SK-N-SH (cell line): ENCODE results near the gene SOX8. TPM values are rescaled to one million over a fixed set of nuclear protein-coding genes. Genes with fewer than 3 reads are reported as not detected.

Source experiments
- CTCF ChIA-PET: fragments of 300-600, 350-600 bp; formaldehyde crosslinking; extraction: SDS; loops from one replicate; lab custom pipeline; 2021; lab: Yijun Ruan, JAX
- POLR2A ChIA-PET: fragments of 350-600 bp; sonication (Branson Sonifier 250); formaldehyde crosslinking; extraction: SDS; loops from one replicate; lab custom pipeline; 2020; ENCODE audit warnings: antibody characterized with exemption, inconsistent platforms; lab: Yijun Ruan, JAX
- DNase-seq: peaks from one replicate; pipeline ENCODE4 v3.0.0; 2012
- H2AFZ ChIP-seq: fragments of 200-600 bp; sonication (generic); 2 replicates; pipeline ENCODE4 v1.8.1; 2016; ENCODE audit warnings: antibody characterized with exemption, mild to moderate bottlenecking, low read depth
- H3F3A ChIP-seq: fragments of 200-600 bp; sonication (generic); replicated peaks from 2 replicates; pipeline ENCODE3; 2016; ENCODE audit warnings: antibody characterized with exemption, mild to moderate bottlenecking; ENCODE audit not compliant: insufficient read depth
- H3K27ac ChIP-seq, 2 experiments: fragments of 200-500 bp in 1 of 2; fragments of 200-600 bp in 1 of 2; sonication (Bioruptor generic) in 1 of 2; sonication (generic), shearing (Covaris generic) in 1 of 2; 2 replicates each; pipeline versions ENCODE4 v1.5.1 to v1.6.1; 2014 to 2016; ENCODE audit warnings: low read depth in 2 of 2, inconsistent platforms in 1 of 2, low read length in 1 of 2, mild to moderate bottlenecking in 1 of 2, mixed read lengths in 1 of 2
- H3K27me3 ChIP-seq: fragments of 200-600 bp; sonication (generic), shearing (Covaris generic); 2 replicates; pipeline ENCODE4 v1.6.1; 2016; ENCODE audit warnings: mixed run types; ENCODE audit not compliant: insufficient read depth
- H3K36me3 ChIP-seq, 2 experiments: fragments of 200-500 bp in 1 of 2; fragments of 200-600 bp in 1 of 2; sonication (Bioruptor generic) in 1 of 2; sonication (generic) in 1 of 2; replicated peaks in 1 of 2; 2 replicates each; pipeline versions ENCODE3 to v1.5.1; 2014 to 2016; ENCODE audit warnings: low read length in 1 of 2, mild to moderate bottlenecking in 1 of 2; ENCODE audit not compliant: insufficient read depth in 2 of 2, control insufficient read depth in 1 of 2
- H3K4me1 ChIP-seq, 2 experiments: fragments of 200-500 bp in 1 of 2; fragments of 200-600 bp in 1 of 2; sonication (Bioruptor generic) in 1 of 2; sonication (generic), shearing (Covaris generic) in 1 of 2; 2 replicates each; pipeline versions ENCODE4 v1.5.1 to v1.6.1; 2014 to 2016; ENCODE audit warnings: low read depth in 1 of 2, low read length in 1 of 2, mixed run types in 1 of 2; ENCODE audit not compliant: insufficient read depth in 2 of 2, control insufficient read depth in 1 of 2
- H3K4me2 ChIP-seq: fragments of 200-600 bp; sonication (generic), shearing (Covaris generic); 2 replicates; pipeline ENCODE4 v1.6.1; 2017; ENCODE audit warnings: mixed run types
- H3K4me3 ChIP-seq, 2 experiments: fragments of 200-500 bp in 1 of 2; fragments of 200-600 bp in 1 of 2; sonication (Bioruptor generic) in 1 of 2; sonication (generic), shearing (Covaris generic) in 1 of 2; 2 replicates each; pipeline versions ENCODE4 v1.5.1 to v1.8.1; 2014 to 2016; ENCODE audit warnings: low read depth in 2 of 2, inconsistent platforms in 1 of 2, low read length in 1 of 2, mild to moderate bottlenecking in 1 of 2, mixed read lengths in 1 of 2, moderate library complexity in 1 of 2
- H3K79me2 ChIP-seq: fragments of 200-600 bp; sonication (generic); 2 replicates; pipeline ENCODE4 v1.8.1; 2017; ENCODE audit warnings: mild to moderate bottlenecking; ENCODE audit not compliant: insufficient read depth
- H3K9ac ChIP-seq: fragments of 200-600 bp; sonication (generic); 2 replicates; pipeline ENCODE4 v1.6.1; 2017; ENCODE audit warnings: mixed run types
- H3K9me2 ChIP-seq: fragments of 200-600 bp; sonication (generic); 2 replicates; pipeline ENCODE4 v1.6.1; 2017; ENCODE audit warnings: mixed run types
- H3K9me3 ChIP-seq: fragments of 200-600 bp; sonication (generic); 2 replicates; pipeline ENCODE4 v1.6.1; 2017; ENCODE audit warnings: mixed run types, mild to moderate bottlenecking, moderate library complexity
- H4K20me1 ChIP-seq: fragments of 200-600 bp; sonication (generic); 2 replicates; pipeline ENCODE4 v1.6.1; 2017; ENCODE audit warnings: mild to moderate bottlenecking, mixed run types; ENCODE audit not compliant: insufficient read depth
- CTCF ChIP-seq: fragments of 200-600 bp; sonication (generic); IDR thresholded peaks from 2 replicates; pipeline ENCODE4 v1.6.1; 2017; ENCODE audit warnings: antibody characterized with exemption, mild to moderate bottlenecking, moderate library complexity
- EZH2phosphoT487 ChIP-seq: fragments of 200-600 bp; sonication (generic); IDR thresholded peaks from 2 replicates; pipeline ENCODE4 v1.6.1; 2017; ENCODE audit warnings: low read depth, mixed run types, mild to moderate bottlenecking, antibody characterized with exemption, moderate library complexity, borderline replicate concordance
- FOXJ3 ChIP-seq: sonication (generic); formaldehyde crosslinking; IDR thresholded peaks from 2 replicates; pipeline ENCODE4 v1.5.1; 2020; ENCODE audit warnings: mild to moderate bottlenecking, missing genetic modification reagents
- IRF3 ChIP-seq: fragments of 150-350 bp; IDR thresholded peaks from 2 replicates; pipeline ENCODE4 v1.6.1; 2016; ENCODE audit warnings: mild to moderate bottlenecking, low read depth, low read length
- JUND ChIP-seq: IDR thresholded peaks from 2 replicates; pipeline ENCODE4 v1.4.0; 2012
- NFIC ChIP-seq: IDR thresholded peaks from 2 replicates; pipeline ENCODE4 v1.4.0; 2012; ENCODE audit warnings: borderline replicate concordance
- POLR2AphosphoS5 ChIP-seq: IDR thresholded peaks from 2 replicates; pipeline ENCODE4 v1.6.1; 2012; ENCODE audit warnings: low read depth, low read length
- SMC3 ChIP-seq: IDR thresholded peaks from 2 replicates; pipeline ENCODE4 v1.6.1; 2012; ENCODE audit warnings: low read depth, low read length, improper control_type of control experiment
- TAF1 ChIP-seq: IDR thresholded peaks from 2 replicates; pipeline ENCODE4 v1.6.1; 2012; ENCODE audit warnings: low read depth, mild to moderate bottlenecking, low read length, moderate library complexity, borderline replicate concordance
- TEAD4 ChIP-seq: IDR thresholded peaks from 2 replicates; pipeline ENCODE4 v1.4.0; 2012; ENCODE audit warnings: mild to moderate bottlenecking, borderline replicate concordance; ENCODE audit not compliant: insufficient read depth
- WGBS: methylation state at CpG from one replicate; pipeline ENCODE4 v1.1.6; 2017; ENCODE audit warnings: low lambda C conversion rate; 5-methylcytosine and 5-hydroxymethylcytosine counted together
- polyA plus RNA-seq, 3 experiments: library from polyadenylated mRNA; depleted of rRNA; stranded (reverse); fragments of >200 nt; gene quantifications; 2 replicates each; pipeline ENCODE4 v1.2.3, GENCODE V29; 2012

The SOX8 gene
- polyA plus RNA-seq, 1 of the 3 experiments (the other 2 are of a cell fraction), result not detected

GRCh38 chr16:986411-986810 lies 4.8 kb downstream of the SOX8 start:
- no peak for DNase-seq
- no peaks in the 10 kb centered on the region for H3K9me2 ChIP-seq
- H3K36me3 ChIP-seq, result no peaks in the 10 kb centered on the region
- H3K79me2 ChIP-seq, result no peaks in the 10 kb centered on the region
- H3K4me1 ChIP-seq, result no peaks in the 10 kb centered on the region
- CTCF ChIA-PET, result interaction anchor here (0.6 to 1.8 kb wide), 5 partner anchors 11 to 95 kb away, joined by 3 to 6 read pairs (median 4); no protein-coding TSS in a partner anchor
- POLR2A ChIA-PET, result no interaction called here
- no peak overlapping the region for H3K4me2 ChIP-seq
- 30% methylated on average over 7 of the region's 8 CpGs for WGBS
- H3K27ac ChIP-seq, result no peak overlapping the region
- H3F3A ChIP-seq, result peaks cover 3% of the 10 kb centered on the region
- H3K27me3 ChIP-seq, result peaks cover 92% of the 10 kb centered on the region
- no peaks in the 10 kb centered on the region for H3K9me3 ChIP-seq
- no peak overlapping the region for H3K4me3 ChIP-seq
- TF ChIP-seq JUND (no peak), FOXJ3 (CRISPR knock-in tag) (no peak), TAF1 (no peak), CTCF (no peak), TEAD4 (no peak), EZH2phosphoT487 (no peak), IRF3 (no peak), SMC3 (no peak)
- H3K9ac ChIP-seq, result no peak overlapping the region
- H4K20me1 ChIP-seq, result peaks cover 13% of the 10 kb centered on the region; the same call in 1 of the 2 replicates
- no peak overlapping the region for H2AFZ ChIP-seq

DNA sequence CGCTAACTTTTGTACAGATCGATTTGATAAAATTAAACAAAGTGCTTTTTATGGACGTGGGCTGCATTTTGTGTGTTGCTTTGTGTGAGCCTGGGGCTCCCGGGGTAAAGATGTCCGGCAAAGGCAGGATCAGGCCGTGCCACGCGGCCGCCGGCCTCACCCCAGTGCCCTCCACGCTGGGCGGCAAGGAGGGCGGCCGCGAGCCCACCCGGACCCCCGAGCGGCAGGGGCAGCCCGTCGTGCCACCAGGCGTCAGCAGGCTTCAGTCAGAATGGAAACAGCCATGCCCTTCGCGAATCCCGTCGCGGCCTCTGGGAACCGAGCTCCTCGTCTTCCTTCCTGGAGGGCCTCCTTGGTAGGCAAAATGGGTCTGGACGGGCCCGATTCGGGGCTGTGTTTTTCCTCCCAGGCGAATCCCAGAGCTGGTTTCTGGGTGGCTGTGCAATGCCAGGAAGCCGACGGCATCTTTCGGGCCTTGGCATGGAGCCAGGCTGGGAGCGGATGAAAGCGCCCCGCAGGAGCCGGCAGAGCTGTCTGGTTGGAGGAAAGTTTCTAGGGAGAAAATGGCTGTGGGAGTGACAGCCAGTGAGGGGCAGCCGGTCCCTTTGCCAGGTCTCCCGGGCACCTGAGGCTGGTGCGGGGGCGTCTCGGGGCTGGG lies 5.5 kb downstream of the SOX8 start:
- Histone ChIP-seq H3K27ac (no peak overlapping the region), H3K4me1 (no peaks in the 10 kb centered on the region), H2AFZ (no peak overlapping the region), H3K27me3 (peaks cover 95% of the 10 kb centered on the region), H3K36me3 (no peaks in the 10 kb centered on the region), H4K20me1 (peaks cover 13% of the 10 kb centered on the region; the same call in 1 of the 2 replicates), H3K9me2 (no peaks in the 10 kb centered on the region), H3F3A (peaks cover 3% of the 10 kb centered on the region), H3K9ac (no peak overlapping the region), H3K9me3 (no peaks in the 10 kb centered on the region), H3K4me3 (no peak overlapping the region), H3K4me2 (no peak overlapping the region)
- POLR2A ChIA-PET, result no interaction called here
- DNase-seq, result peak; percentile 61
- WGBS, result 5% methylated on average over 32 of the region's 44 CpGs
- CTCF ChIA-PET, result interaction anchor here (0.9 kb wide), 1 partner anchor 68 kb away, joined by 4 read pairs; no protein-coding TSS in a partner anchor
- TF ChIP-seq NFIC (peak; percentile 58), POLR2AphosphoS5 (no peak)
- TF ChIP-seq, all 33 proteins: peak for 1
- no peaks in the 10 kb centered on the region for H3K79me2 ChIP-seq
